Measurements from ENCODE around the gene IPCEF1. TPM values are rescaled to one million over a fixed set of nuclear protein-coding genes. Genes with fewer than 3 reads are reported as not detected.

Gene IPCEF1
- total and polyA plus RNA-seq, 2 donors (not counting 3 experiments of a cell fraction or from before 2014, with no cell fraction given) = 0.01 to 0.51 TPM

- H3K9me1 ChIP-seq (replicated peaks; ENCODE audit: control insufficient read depth, extremely low read depth, insufficient read depth, low read length) = no peaks in the 10 kb centered on the region
- H3K27me3 ChIP-seq (ENCODE audit: control insufficient read depth in 2 of 2, insufficient read depth in 2 of 2, low read length in 2 of 2) = no peaks in the 10 kb centered on the region
- H3K9ac ChIP-seq (replicated peaks; ENCODE audit: extremely low read depth, insufficient read depth, low read length) = no peak overlapping the region
- no TSS peak for BruUV-seq (replicated peaks)
- H3K27ac ChIP-seq (ENCODE audit: insufficient read depth, low read depth, low read length) = no peak overlapping the region
- intact Hi-C loops (cut with micrococcal nuclease) (no loop called here), dilution Hi-C loops (cut with MboI; ENCODE audit: extremely low pct_ligation_motif_present, low sequenced_read_pairs) (no loop called here)
- H3K79me2 ChIP-seq (ENCODE audit: control insufficient read depth, insufficient read depth, low read length) = no peaks in the 10 kb centered on the region
- DNase-seq (ENCODE audit: low read depth, low spot score) (no peak), FAIRE-seq (no peak)
- ChIA-PET CTCF (interaction anchor here (0.7 to 1.3 kb wide), 2 partner anchors 14 to 107 kb away, joined by 3 to 4 read pairs; no protein-coding TSS in a partner anchor), POLR2A (no interaction called here)
- no peak overlapping the region for H2AFZ ChIP-seq (ENCODE audit: low read depth, low read length)
- no peak overlapping the region for H3K4me2 ChIP-seq (ENCODE audit: insufficient read depth, low read length)
- H3K9me3 ChIP-seq (replicated peaks; ENCODE audit: control insufficient read depth, insufficient read depth, low read length) = no peaks in the 10 kb centered on the region
- H3K4me1 ChIP-seq (ENCODE audit: control insufficient read depth, extremely low read depth, insufficient read depth, low read length) = peaks cover 17% of the 10 kb centered on the region
- no peaks in the 10 kb centered on the region for H3K36me3 ChIP-seq (ENCODE audit: control insufficient read depth in 2 of 2, extremely low read depth in 1 of 2, insufficient read depth in 2 of 2, low read length in 2 of 2)
- no peak for TF ChIP-seq FOS (IDR thresholded peaks at IDR 0.05; ENCODE audit: borderline replicate concordance, insufficient read depth, low read length)
- H3K4me3 ChIP-seq (replicated peaks in 1 of 3; ENCODE audit: insufficient read depth in 1 of 3, low read depth in 1 of 3, low read length in 3 of 3) = no peak overlapping the region
- H4K20me1 ChIP-seq (replicated peaks; ENCODE audit: control insufficient read depth, extremely low read depth, insufficient read depth, low read length) = no peaks in the 10 kb centered on the region
Measured at GRCh38 chr6:154384191-154384590, 27.6 kb upstream of the IPCEF1 start.

GRCh38 chr6:154383273-154383672 is 26.7 kb upstream of the IPCEF1 start:
- ChIA-PET POLR2A (no interaction called here), CTCF (interaction anchor here (0.7 to 1.3 kb wide), 2 partner anchors 13 to 106 kb away, joined by 3 to 4 read pairs; no protein-coding TSS in a partner anchor)
- H3K9ac ChIP-seq (replicated peaks; ENCODE audit: extremely low read depth, insufficient read depth, low read length) = no peak overlapping the region
- FAIRE-seq (no peak), DNase-seq (ENCODE audit: low read depth, low spot score) (no peak)
- peaks cover 16% of the 10 kb centered on the region for H3K4me1 ChIP-seq (ENCODE audit: control insufficient read depth, extremely low read depth, insufficient read depth, low read length)
- no peaks in the 10 kb centered on the region for H3K36me3 ChIP-seq (ENCODE audit: control insufficient read depth in 2 of 2, extremely low read depth in 1 of 2, insufficient read depth in 2 of 2, low read length in 2 of 2)
- H3K79me2 ChIP-seq (ENCODE audit: control insufficient read depth, insufficient read depth, low read length) = no peaks in the 10 kb centered on the region
- no peak overlapping the region for H3K27ac ChIP-seq (ENCODE audit: insufficient read depth, low read depth, low read length)
- H3K4me2 ChIP-seq (ENCODE audit: insufficient read depth, low read length) = no peak overlapping the region
- TF ChIP-seq POLR2A (IDR thresholded peaks at IDR 0.05; ENCODE audit: low read depth, low read length) = no peak
- TF ChIP-seq GATA2 (IDR thresholded peaks at IDR 0.05; ENCODE audit: insufficient read depth, insufficient read length, low read depth, low read length) = no peak
- TF ChIP-seq FOS (IDR thresholded peaks at IDR 0.05; ENCODE audit: borderline replicate concordance, insufficient read depth, low read length) = no peak
- BruUV-seq (replicated peaks) = no TSS peak
- intact Hi-C loops (cut with micrococcal nuclease) = no loop called here
- dilution Hi-C loops (cut with MboI; ENCODE audit: extremely low pct_ligation_motif_present, low sequenced_read_pairs) = no loop called here
- H3K27me3 ChIP-seq (ENCODE audit: control insufficient read depth in 2 of 2, insufficient read depth in 2 of 2, low read length in 2 of 2) = no peaks in the 10 kb centered on the region
- no peaks in the 10 kb centered on the region for H3K9me1 ChIP-seq (replicated peaks; ENCODE audit: control insufficient read depth, extremely low read depth, insufficient read depth, low read length)
- H3K4me3 ChIP-seq (replicated peaks in 1 of 3; ENCODE audit: insufficient read depth in 1 of 3, low read depth in 1 of 3, low read length in 3 of 3) = no peak overlapping the region
- no peaks in the 10 kb centered on the region for H4K20me1 ChIP-seq (replicated peaks; ENCODE audit: control insufficient read depth, extremely low read depth, insufficient read depth, low read length)
- H3K9me3 ChIP-seq (replicated peaks; ENCODE audit: control insufficient read depth, insufficient read depth, low read length) = no peaks in the 10 kb centered on the region
- no peak overlapping the region for H2AFZ ChIP-seq (ENCODE audit: low read depth, low read length)
